Keratinocyte (primary cell): ENCODE results near the gene RPL39L.

Source experiments
- CTCF ChIP-seq, 3 experiments: IDR thresholded peaks in 1 of 3; conservative IDR thresholded peaks in 1 of 3; optimal IDR thresholded peaks in 1 of 3; 2 replicates in 2 of 3; 3 replicates in 1 of 3; pipeline versions ENCODE3 to v1.5.1; 2011; ENCODE audit warnings: low read length in 3 of 3, mild to moderate bottlenecking in 3 of 3, moderate library complexity in 2 of 3, control low read depth in 1 of 3, inconsistent platforms in 1 of 3; ENCODE audit not compliant: insufficient read depth in 2 of 3; ENCODE audit errors: extremely low read depth in 1 of 3
- EZH2 ChIP-seq: IDR thresholded peaks from one replicate; pipeline ENCODE4 v1.6.1; 2012; ENCODE audit warnings: inconsistent platforms, mild to moderate bottlenecking, low read length, moderate library complexity

DNA sequence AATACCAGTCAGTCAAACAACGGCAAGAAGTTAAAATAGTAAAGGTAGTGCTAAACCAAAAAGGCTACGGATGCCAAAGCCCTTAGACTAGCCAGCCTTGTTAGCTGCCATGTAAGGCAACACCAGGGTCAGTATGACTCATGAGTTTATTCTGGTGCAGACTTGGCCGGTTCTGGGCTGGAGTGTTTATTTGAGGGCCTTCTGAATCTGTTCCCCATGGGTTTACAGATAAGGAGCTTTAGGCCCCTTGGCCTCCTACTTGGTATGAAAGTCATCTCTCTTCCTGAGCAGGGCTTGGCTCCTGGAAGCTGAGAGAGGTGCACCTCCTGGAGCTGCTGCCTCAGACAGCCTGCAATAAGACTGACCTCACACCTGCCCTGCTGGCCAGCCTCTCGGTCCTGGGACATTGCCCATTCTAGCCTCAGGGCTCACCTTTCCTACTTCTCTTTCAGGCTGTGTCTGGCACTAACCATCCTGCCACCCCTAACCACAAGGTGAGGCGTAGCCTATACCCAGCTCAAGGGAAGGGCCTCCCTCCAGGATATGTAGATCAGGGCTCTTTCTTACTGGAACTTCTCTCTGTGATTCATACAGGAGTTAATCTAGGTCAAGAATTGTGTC lies 47.6 kb upstream of the RPL39L start:
- TF ChIP-seq CTCF (optimal IDR thresholded peaks at IDR 0.05 in 1 of 3, IDR thresholded peaks at IDR 0.05 in 1 of 3, conservative IDR thresholded peaks at IDR 0.05 in 1 of 3; ENCODE audit: extremely low read depth in 1 of 3, insufficient read depth in 2 of 3, low read length in 3 of 3) (no peak), EZH2 (no peak)
